Measurements from ENCODE around the gene HDAC4.

- TF ChIP-seq SMC3 (IDR thresholded peaks at IDR 0.05): no peak
- TF ChIP-seq CTCF (IDR thresholded peaks at IDR 0.05): no peak
- TF ChIP-seq BHLHE40 (IDR thresholded peaks at IDR 0.05; ENCODE audit: low read depth, low read length): no peak
- TF ChIP-seq POLR2A (IDR thresholded peaks at IDR 0.05; ENCODE audit: low read length): no peak
- TF ChIP-seq EP300 (IDR thresholded peaks at IDR 0.05): no peak
- no peak for TF ChIP-seq CHD2 (IDR thresholded peaks at IDR 0.05; ENCODE audit: low read length, partially characterized antibody)
- no peak for TF ChIP-seq USF2 (IDR thresholded peaks at IDR 0.05)
- no peak for TF ChIP-seq HDAC2 (IDR thresholded peaks at IDR 0.05)
- no peak for TF ChIP-seq HMGXB4 (CRISPR knock-in tag; IDR thresholded peaks at IDR 0.05; ENCODE audit: borderline replicate concordance)
- TF ChIP-seq MAFK (IDR thresholded peaks at IDR 0.05; ENCODE audit: partially characterized antibody): no peak
- TF ChIP-seq CEBPB (IDR thresholded peaks at IDR 0.05): no peak
- TF ChIP-seq ELK1 (IDR thresholded peaks at IDR 0.05; ENCODE audit: low read depth, low read length): no peak
- no peak for TF ChIP-seq PBX3 (IDR thresholded peaks at IDR 0.05)
- no peak for TF ChIP-seq MYC (IDR thresholded peaks at IDR 0.05; ENCODE audit: borderline replicate concordance, low read length)
These were observed 136.9 kb downstream of the HDAC4 start for GRCh38 chr2:239263669-239264491.

All from A549 (cell line).